HepG2 (cell line): ENCODE measurements around the gene HERC5. TPM values are rescaled to one million over a fixed set of nuclear protein-coding genes. Genes with fewer than 3 reads are reported as not detected.
A peak's percentile ranks its signal among the peaks of the same experiment; 100 is the strongest.

Experiments used
- ATAC-seq: fragments of 200-7000 bp; cut with Tn5 transposase; 3 replicates; pipeline ENCODE4 v1.9.1; 2020; ENCODE audit warnings: mild to moderate bottlenecking, moderate library complexity
- BruUV-seq: library from RNA; stranded (reverse); fragments of 400-500 nt; replicated peaks from 2 replicates; lab custom pipeline; 2021; lab: Mats Ljungman, UMichigan
- CTCF ChIA-PET: fragments of 300-600 bp; formaldehyde crosslinking; extraction: SDS; loops from one replicate; lab custom pipeline; 2021; ENCODE audit warnings: low total read pairs, inconsistent platforms, low intra/inter-chr PET ratio; lab: Yijun Ruan, JAX
- POLR2A ChIA-PET: fragments of 350-600 bp; sonication (Branson Sonifier 250); formaldehyde crosslinking; loops from one replicate; lab custom pipeline; 2020; ENCODE audit warnings: antibody characterized with exemption, inconsistent platforms; lab: Yijun Ruan, JAX
- DNase-seq: peaks from one replicate; pipeline ENCODE4 v3.0.0-alpha.2; 2015; ENCODE audit warnings: low spot score
- FAIRE-seq: peaks from 3 replicates; lab custom pipeline; 2011; peaks lifted over from hg19 to GRCh38; lab: Jason Lieb, UNC
- H2AFZ ChIP-seq: one replicate; pipeline ENCODE4 v1.6.1; 2011; ENCODE audit warnings: low read length, inconsistent platforms
- H3K27ac ChIP-seq: fragments of 300-600 bp; 3 replicates; pipeline ENCODE4 v1.8.0; 2011; ENCODE audit warnings: mixed run types, mild to moderate bottlenecking, mixed read lengths, low read length, inconsistent platforms; ENCODE audit not compliant: insufficient read depth; ENCODE audit errors: extremely low read length
- H3K27me3 ChIP-seq, 2 experiments: fragments of 200-600 bp in 1 of 2; 2 replicates in 1 of 2; 3 replicates in 1 of 2; pipeline versions ENCODE4 v1.6.0 to v1.8.0; 2011; ENCODE audit warnings: low read length in 2 of 2, mild to moderate bottlenecking in 2 of 2, moderate library complexity in 2 of 2, inconsistent platforms in 1 of 2; ENCODE audit not compliant: insufficient read depth in 2 of 2, control insufficient read depth in 1 of 2
- H3K36me3 ChIP-seq, 2 experiments: fragments of 200-600 bp in 1 of 2; replicated peaks in 1 of 2; 2 replicates in 1 of 2; 3 replicates in 1 of 2; pipeline versions ENCODE4 v1.5.1 to v1.8.0; 2011; ENCODE audit warnings: low read length in 2 of 2, inconsistent platforms in 1 of 2; ENCODE audit not compliant: insufficient read depth in 2 of 2, control insufficient read depth in 1 of 2
- H3K4me1 ChIP-seq: 2 replicates; pipeline ENCODE4 v1.5.1; 2012; ENCODE audit warnings: low read length, inconsistent platforms; ENCODE audit not compliant: insufficient read depth
- H3K4me2 ChIP-seq: 2 replicates; pipeline ENCODE4 v1.6.0; 2011; ENCODE audit warnings: low read depth, low read length, inconsistent platforms
- H3K4me3 ChIP-seq, 3 experiments: fragments of 200-600 bp in 1 of 3; sonication (generic), shearing (Covaris generic) in 1 of 3; replicated peaks in 1 of 3; 2 replicates each; pipeline ENCODE4 v1.5.1; 2011 to 2016; ENCODE audit warnings: low read length in 3 of 3, inconsistent platforms in 2 of 3, low read depth in 2 of 3, mild to moderate bottlenecking in 2 of 3, control low read depth in 1 of 3, mixed read lengths in 1 of 3; ENCODE audit not compliant: insufficient read depth in 1 of 3
- H3K79me2 ChIP-seq: one replicate; pipeline ENCODE4 v1.6.1; 2011; ENCODE audit warnings: low read length, inconsistent platforms; ENCODE audit not compliant: insufficient read depth
- H3K9ac ChIP-seq: 2 replicates; pipeline ENCODE4 v1.6.0; 2011; ENCODE audit warnings: mild to moderate bottlenecking, low read depth, low read length, inconsistent platforms; ENCODE audit not compliant: insufficient read depth
- H3K9me3 ChIP-seq: 2 replicates; pipeline ENCODE4 v1.5.1; 2012; ENCODE audit warnings: mild to moderate bottlenecking, low read length
- H4K20me1 ChIP-seq: 2 replicates; pipeline ENCODE4 v1.6.0; 2011; ENCODE audit warnings: inconsistent platforms, mild to moderate bottlenecking, low read length, moderate library complexity; ENCODE audit not compliant: insufficient read depth
- ARID2 ChIP-seq: sonication (generic); formaldehyde crosslinking; IDR thresholded peaks from 2 replicates; pipeline ENCODE4 v1.8.1; 2022; ENCODE audit warnings: mild to moderate bottlenecking, missing genetic modification reagents, borderline replicate concordance
- CCAR2 ChIP-seq: fragments of 200-400 bp; formaldehyde crosslinking; optimal IDR thresholded peaks from 2 replicates; pipeline ENCODE3; 2018; ENCODE audit warnings: low read depth, mild to moderate bottlenecking, low read length, moderate library complexity
- LRRFIP1 ChIP-seq: sonication (generic); formaldehyde crosslinking; conservative IDR thresholded peaks from 2 replicates; pipeline ENCODE4 v1.4.0; 2020; ENCODE audit warnings: missing genetic modification reagents
- MAFK ChIP-seq, 2 experiments: IDR thresholded peaks in 1 of 2; conservative IDR thresholded peaks in 1 of 2; 2 replicates each; pipeline ENCODE4 v1.6.1; 2011; ENCODE audit warnings: improper control_type of control experiment in 2 of 2, low read length in 2 of 2
- ZFP41 ChIP-seq: sonication (generic); formaldehyde crosslinking; IDR thresholded peaks from 2 replicates; pipeline ENCODE4 v1.4.0; 2020; ENCODE audit warnings: mild to moderate bottlenecking, missing genetic modification reagents, borderline replicate concordance
- ZNF552 ChIP-seq: sonication (generic); formaldehyde crosslinking; IDR thresholded peaks from 2 replicates; pipeline ENCODE4 v1.9.0; 2022; ENCODE audit warnings: missing genetic modification reagents, mild to moderate bottlenecking, borderline replicate concordance
- WGBS: methylation state at CpG from one replicate; pipeline ENCODE4 v1.1.6; 2017; ENCODE audit warnings: low lambda C conversion rate; 5-methylcytosine and 5-hydroxymethylcytosine counted together
- in situ Hi-C: cut with HindIII; loops from 2 replicates; pipeline ENCODE4 v1.10.0; 2017; ENCODE audit warnings: low pct_unique_long_range_greater_than_20kb; ENCODE audit not compliant: extremely low pct_ligation_motif_present
- intact Hi-C: fragments of 100-400 bp; cut with micrococcal nuclease; formaldehyde crosslinking; loops from one replicate; pipeline ENCODE4 v1.10.0; 2022; ENCODE audit not compliant: unreplicated experiment
- polyA plus RNA-seq, 8 experiments: library from polyadenylated mRNA; depleted of rRNA in 3 of 8; stranded (reverse) in 7 of 8; unstranded in 1 of 8; fragments of >200 nt; fragmentation: Illumina TruSeq in 4 of 8; extraction: Trizol in 4 of 8; gene quantifications; 2 replicates each; pipeline versions ENCODE4 v1.2.1 to v1.2.3, GENCODE V29; 2011 to 2016; ENCODE audit warnings: low read depth in 4 of 8, missing spikeins in 1 of 8, mixed read lengths in 1 of 8; ENCODE audit not compliant: insufficient read depth in 1 of 8
- total RNA-seq, 5 experiments: library from RNA; depleted of rRNA; stranded (reverse); fragments of >200 nt; fragmentation: Illumina TruSeq; extraction: Trizol; gene quantifications; 2 replicates each; pipeline ENCODE4 v1.2.3, GENCODE V29; 2016; ENCODE audit warnings: low read depth in 1 of 5

Gene HERC5
- total and polyA plus RNA-seq, 2 of the 13 experiments (the other 11 are each of a cell fraction or from before 2014, with no cell fraction given): 0.13 to 0.33 TPM

- no peak overlapping the region for H3K9ac ChIP-seq
- no peaks in the 10 kb centered on the region for H3K4me1 ChIP-seq
- H3K27ac ChIP-seq: no peak overlapping the region
- H3K4me3 ChIP-seq: no peak overlapping the region
- no peak for DNase-seq
- WGBS: 1% methylated on average over 2 of the region's 2 CpGs
- no peak overlapping the region for H2AFZ ChIP-seq
- no peaks in the 10 kb centered on the region for H4K20me1 ChIP-seq
- CTCF ChIA-PET: no interaction called here
- BruUV-seq: no TSS peak
- POLR2A ChIA-PET: no interaction called here
- TF ChIP-seq ARID2 (CRISPR knock-in tag): no peak
- TF ChIP-seq ZNF552: no peak
- no peak for TF ChIP-seq ZFP41 (CRISPR knock-in tag)
- peak in 1 of 2 experiments; percentile 47; a peak in 2 of 4 replicates for TF ChIP-seq MAFK (conservative IDR thresholded peaks at IDR 0.05 in 1 of 2, IDR thresholded peaks at IDR 0.05 in 1 of 2; ENCODE audit: low read length in 2 of 2)
- TF ChIP-seq, all 625 proteins: peak for 1
- ATAC-seq (no peak), FAIRE-seq (no peak)
- H3K9me3 ChIP-seq: no peaks in the 10 kb centered on the region
- in situ Hi-C loops: no loop called here
- no peaks in the 10 kb centered on the region for H3K27me3 ChIP-seq
- H3K36me3 ChIP-seq: no peaks in the 10 kb centered on the region
- no peak overlapping the region for H3K4me2 ChIP-seq
- no peaks in the 10 kb centered on the region for H3K79me2 ChIP-seq
- intact Hi-C loops: no loop called here
These were observed 34.5 kb upstream of the HERC5 start for GRCh38 chr4:88422403-88422802.

- intact Hi-C loops: no loop called here
- CTCF ChIA-PET: no interaction called here
These were observed 27.5 kb upstream of the HERC5 start for GRCh38 chr4:88429401-88429800.

More at GRCh38 chr4:88429401-88429800, 27.5 kb upstream of the HERC5 start:
- ATAC-seq: no peak
- Histone ChIP-seq H2AFZ (no peak overlapping the region), H4K20me1 (no peaks in the 10 kb centered on the region), H3K9ac (no peak overlapping the region), H3K9me3 (peaks cover 9% of the 10 kb centered on the region; the same call in 1 of the 2 replicates), H3K79me2 (no peaks in the 10 kb centered on the region), H3K27ac (no peak overlapping the region), H3K36me3 (no peaks in the 10 kb centered on the region), H3K27me3 (no peaks in the 10 kb centered on the region), H3K4me3 (no peak overlapping the region), H3K4me2 (no peak overlapping the region), H3K4me1 (no peaks in the 10 kb centered on the region)
- WGBS: 0% methylated on average over 1 of the region's 1 CpG
- POLR2A ChIA-PET: no interaction called here
- no peak for DNase-seq
- no peak for TF ChIP-seq CCAR2
- TF ChIP-seq LRRFIP1: no peak
- FAIRE-seq: no peak
- in situ Hi-C loops: no loop called here
- BruUV-seq: no TSS peak
